ENCODE measurements around the gene MRO. TPM values are rescaled to one million over a fixed set of nuclear protein-coding genes. Genes with fewer than 3 reads are reported as not detected.

The MRO gene
- total and polyA plus RNA-seq, 2 experiments from 2014 or later, result not detected

DNA sequence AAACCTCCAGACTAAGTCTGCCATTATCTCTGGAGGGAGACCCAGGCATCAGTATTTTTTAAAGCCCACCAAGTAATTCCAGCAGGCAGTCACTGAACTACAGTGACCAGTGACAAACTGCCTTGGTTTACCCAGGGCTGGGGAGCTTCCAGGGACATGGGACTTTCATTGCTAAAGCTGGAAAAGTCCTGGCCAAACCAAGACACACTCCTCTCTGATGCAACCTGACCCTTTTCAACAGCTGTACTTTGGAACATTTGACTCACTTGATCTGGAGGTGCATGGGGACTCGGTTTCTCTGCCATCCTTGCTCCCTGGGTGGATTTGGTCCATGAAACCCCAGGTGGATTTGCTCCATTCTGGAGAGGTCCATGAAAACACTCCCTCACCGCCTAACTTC lies 7.0 kb downstream of the MRO start:
- Histone ChIP-seq H3K27me3 (no peaks in the 10 kb centered on the region), H3K9me3 (ENCODE audit: low read depth) (no peaks in the 10 kb centered on the region)
- no peak for DNase-seq (ENCODE audit: low read depth in 1 of 2, low spot score in 1 of 2)

GRCh38 chr18:50807176-50807575 lies 12.6 kb downstream of the MRO start:
- H3K9me3 ChIP-seq (ENCODE audit: low read depth), result no peaks in the 10 kb centered on the region
- peaks cover 4% of the 10 kb centered on the region for H3K4me1 ChIP-seq (ENCODE audit: low read depth)
- H3K4me3 ChIP-seq, result no peak overlapping the region
- no peak overlapping the region for H3K27ac ChIP-seq
- TF ChIP-seq, protein P1, sequence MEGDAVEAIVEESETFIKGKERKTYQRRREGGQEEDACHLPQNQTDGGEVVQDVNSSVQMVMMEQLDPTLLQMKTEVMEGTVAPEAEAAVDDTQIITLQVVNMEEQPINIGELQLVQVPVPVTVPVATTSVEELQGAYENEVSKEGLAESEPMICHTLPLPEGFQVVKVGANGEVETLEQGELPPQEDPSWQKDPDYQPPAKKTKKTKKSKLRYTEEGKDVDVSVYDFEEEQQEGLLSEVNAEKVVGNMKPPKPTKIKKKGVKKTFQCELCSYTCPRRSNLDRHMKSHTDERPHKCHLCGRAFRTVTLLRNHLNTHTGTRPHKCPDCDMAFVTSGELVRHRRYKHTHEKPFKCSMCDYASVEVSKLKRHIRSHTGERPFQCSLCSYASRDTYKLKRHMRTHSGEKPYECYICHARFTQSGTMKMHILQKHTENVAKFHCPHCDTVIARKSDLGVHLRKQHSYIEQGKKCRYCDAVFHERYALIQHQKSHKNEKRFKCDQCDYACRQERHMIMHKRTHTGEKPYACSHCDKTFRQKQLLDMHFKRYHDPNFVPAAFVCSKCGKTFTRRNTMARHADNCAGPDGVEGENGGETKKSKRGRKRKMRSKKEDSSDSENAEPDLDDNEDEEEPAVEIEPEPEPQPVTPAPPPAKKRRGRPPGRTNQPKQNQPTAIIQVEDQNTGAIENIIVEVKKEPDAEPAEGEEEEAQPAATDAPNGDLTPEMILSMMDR (IDR thresholded peaks at IDR 0.05; ENCODE audit: low read depth, low read length), result no peak
- no peaks in the 10 kb centered on the region for H3K36me3 ChIP-seq
- no peaks in the 10 kb centered on the region for H3K27me3 ChIP-seq
- DNase-seq (ENCODE audit: low read depth in 1 of 2, low spot score in 1 of 2), result no peak

More for the DNA sequence above, 7.0 kb downstream of the MRO start:
- Histone ChIP-seq H3K27ac (no peak overlapping the region), H3K4me3 (no peak overlapping the region), H3K4me1 (ENCODE audit: low read depth) (no peaks in the 10 kb centered on the region), H3K36me3 (no peaks in the 10 kb centered on the region)
- TF ChIP-seq, protein P1 (IDR thresholded peaks at IDR 0.05; ENCODE audit: low read depth, low read length), result no peak

DNA sequence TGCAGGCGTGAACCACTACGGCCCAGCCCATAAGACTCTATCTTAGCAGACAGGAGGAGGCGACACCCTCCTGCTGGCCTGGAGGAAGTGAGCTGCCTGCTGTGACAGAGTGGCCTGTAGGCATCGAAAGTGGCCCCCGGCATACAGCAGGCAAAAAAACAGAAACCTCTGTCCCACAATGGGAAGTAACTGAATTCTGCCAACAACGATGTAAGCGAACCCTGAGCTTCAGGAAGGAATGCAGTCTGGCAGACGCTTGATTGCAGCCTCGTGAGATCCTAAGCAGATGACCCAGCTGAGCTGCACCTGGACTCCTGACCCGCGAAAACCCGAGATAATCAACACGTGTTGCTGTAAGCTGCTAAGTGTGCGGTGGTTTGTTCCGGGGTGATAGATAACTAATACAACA lies 13.6 kb downstream of the MRO start:
- Histone ChIP-seq H3K9me3 (ENCODE audit: low read depth) (no peaks in the 10 kb centered on the region), H3K36me3 (no peaks in the 10 kb centered on the region), H3K4me1 (ENCODE audit: low read depth) (peaks cover 4% of the 10 kb centered on the region), H3K27ac (no peak overlapping the region), H3K27me3 (no peaks in the 10 kb centered on the region), H3K4me3 (no peak overlapping the region)
- TF ChIP-seq, protein P1 (IDR thresholded peaks at IDR 0.05; ENCODE audit: low read depth, low read length), result no peak
- peak; percentile 34 to 64 for DNase-seq (ENCODE audit: low read depth in 1 of 2, low spot score in 1 of 2)

GRCh38 chr18:50805732-50806131 lies 14.1 kb downstream of the MRO start:
- Histone ChIP-seq H3K27ac (no peak overlapping the region), H3K9me3 (ENCODE audit: low read depth) (no peaks in the 10 kb centered on the region), H3K4me3 (no peak overlapping the region), H3K4me1 (ENCODE audit: low read depth) (peaks cover 4% of the 10 kb centered on the region), H3K27me3 (no peaks in the 10 kb centered on the region), H3K36me3 (no peaks in the 10 kb centered on the region)
- TF ChIP-seq, protein P1 (IDR thresholded peaks at IDR 0.05; ENCODE audit: low read depth, low read length), result no peak
- DNase-seq (ENCODE audit: low read depth in 1 of 2, low spot score in 1 of 2), result no peak

DNA sequence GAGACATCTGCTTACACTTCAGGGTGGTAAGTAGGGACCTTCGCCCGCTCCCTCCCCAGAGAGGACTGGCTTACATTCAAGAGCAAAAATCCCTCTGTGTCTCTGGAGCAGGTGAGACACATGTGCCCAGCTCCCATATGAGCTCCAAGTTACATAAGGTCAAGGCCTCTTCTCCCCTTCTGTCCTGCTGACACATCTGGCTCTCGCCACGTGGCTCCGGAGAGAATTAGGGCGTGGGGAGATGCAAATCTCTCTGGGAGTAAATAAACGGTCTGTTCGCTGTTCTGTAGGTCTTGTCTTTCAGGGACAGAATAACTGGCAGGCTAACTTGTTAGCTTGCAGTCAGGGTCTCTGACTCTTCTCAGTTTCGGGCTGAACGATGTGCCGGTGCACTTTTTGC lies 16.2 kb downstream of the MRO start:
- H3K27ac ChIP-seq, result no peak overlapping the region
- H3K4me3 ChIP-seq, result no peak overlapping the region
- TF ChIP-seq, protein P1 (IDR thresholded peaks at IDR 0.05; ENCODE audit: low read depth, low read length), result no peak
- H3K36me3 ChIP-seq, result no peaks in the 10 kb centered on the region
- H3K27me3 ChIP-seq, result no peaks in the 10 kb centered on the region
- no peak for DNase-seq (ENCODE audit: low read depth in 1 of 2, low spot score in 1 of 2)
- peaks cover 4% of the 10 kb centered on the region for H3K4me1 ChIP-seq (ENCODE audit: low read depth)
- no peaks in the 10 kb centered on the region for H3K9me3 ChIP-seq (ENCODE audit: low read depth)

DNA sequence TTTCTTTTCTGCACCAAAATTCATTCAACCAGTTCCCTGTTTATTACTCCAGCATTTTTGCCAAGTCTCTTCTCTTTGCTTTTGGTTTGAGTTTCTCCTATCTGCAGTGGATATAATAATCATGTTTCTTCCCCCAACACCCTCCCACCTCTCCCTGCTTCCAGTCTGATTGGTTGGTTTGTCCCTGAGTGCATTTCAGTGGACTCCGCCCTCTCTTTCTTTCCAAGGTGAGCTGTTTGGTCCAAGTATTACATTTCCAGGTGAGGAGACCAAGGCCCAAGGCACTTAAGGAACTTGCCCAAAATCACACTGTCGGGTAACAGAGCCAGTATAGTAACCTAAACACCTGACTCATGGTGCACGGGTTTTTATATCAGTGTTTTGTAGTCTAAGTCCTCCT lies 17.7 kb downstream of the MRO start:
- DNase-seq (ENCODE audit: low read depth in 1 of 2, low spot score in 1 of 2), result no peak
- Histone ChIP-seq H3K4me1 (ENCODE audit: low read depth) (peaks cover 4% of the 10 kb centered on the region), H3K27me3 (no peaks in the 10 kb centered on the region), H3K27ac (no peak overlapping the region), H3K4me3 (no peak overlapping the region), H3K36me3 (no peaks in the 10 kb centered on the region), H3K9me3 (ENCODE audit: low read depth) (no peaks in the 10 kb centered on the region)
- TF ChIP-seq, protein P1 (IDR thresholded peaks at IDR 0.05; ENCODE audit: low read depth, low read length), result no peak
